ENCODE data around the gene CBFA2T2.
A peak's percentile ranks its signal among the peaks of the same experiment; 100 is the strongest.

Gene CBFA2T2

GRCh38 chr20:33656010-33656782 is 166.3 kb downstream of the CBFA2T2 start:
- no peak for DNase-seq

GRCh38 chr20:33656783-33657703 is 167.1 kb downstream of the CBFA2T2 start:
- no peak for DNase-seq

DNA sequence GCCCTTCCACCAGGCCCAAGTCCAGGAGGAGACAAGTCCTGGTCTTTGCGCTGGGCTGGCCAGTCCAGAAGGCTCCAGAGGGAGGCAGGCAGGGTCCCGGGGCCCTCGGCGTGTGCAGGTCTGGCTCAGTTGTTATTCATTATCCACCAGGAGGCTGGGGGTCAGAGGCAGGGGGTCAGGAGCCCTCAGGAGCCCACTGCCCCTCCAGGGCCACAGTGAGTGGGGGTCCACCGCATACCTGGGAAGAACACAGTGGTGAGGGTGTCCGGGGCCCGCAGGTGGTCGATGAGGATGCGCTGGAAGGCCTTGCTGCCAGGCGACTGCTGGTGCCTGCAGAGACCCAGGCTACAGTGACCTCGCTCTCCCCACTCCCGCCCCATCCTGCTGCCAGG is 167.8 kb downstream of the CBFA2T2 start:
- DNase-seq: no peak

- no peak for DNase-seq
These were observed 168.6 kb downstream of the CBFA2T2 start for GRCh38 chr20:33658510-33658909.

- no peak for DNase-seq
These were observed 169.0 kb downstream of the CBFA2T2 start for GRCh38 chr20:33658929-33659328.

DNA sequence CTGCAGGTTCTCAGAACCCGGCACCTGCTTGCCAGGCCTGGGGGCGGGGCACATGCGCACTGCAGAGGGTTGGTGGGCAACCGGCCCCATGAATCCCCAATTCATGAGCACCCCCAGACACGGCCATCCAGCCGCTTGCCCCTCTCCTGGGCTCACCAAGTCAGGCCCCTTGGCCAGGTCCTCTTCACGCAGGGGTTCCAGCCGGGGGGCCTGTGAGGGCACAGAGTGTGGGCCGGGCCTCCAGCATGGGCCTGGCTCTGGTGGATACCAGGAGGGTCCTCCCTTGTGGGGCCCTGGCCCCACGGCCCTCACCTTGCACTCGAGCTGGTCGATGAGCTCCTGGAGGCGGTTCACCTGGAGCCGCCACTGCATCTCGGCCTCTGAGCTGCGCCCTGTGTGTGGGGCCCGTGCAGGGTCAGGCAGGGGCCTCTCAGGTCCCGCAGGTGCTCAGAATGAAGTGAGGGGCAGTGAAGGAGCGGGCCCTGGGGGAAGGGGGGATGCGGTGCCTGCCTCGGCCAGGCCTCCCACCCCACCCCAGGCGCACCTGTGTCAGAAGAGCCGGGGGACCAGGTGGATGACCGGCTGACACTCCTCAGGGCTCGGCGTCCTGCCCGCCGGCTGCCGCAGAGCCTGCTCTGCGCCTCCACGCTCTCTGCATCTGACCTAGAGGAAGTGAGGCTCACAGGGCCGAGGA is 169.6 kb downstream of the CBFA2T2 start:
- DNase-seq: no peak

- DNase-seq: no peak
These were observed 170.3 kb downstream of the CBFA2T2 start for GRCh38 chr20:33660035-33660684.

DNA sequence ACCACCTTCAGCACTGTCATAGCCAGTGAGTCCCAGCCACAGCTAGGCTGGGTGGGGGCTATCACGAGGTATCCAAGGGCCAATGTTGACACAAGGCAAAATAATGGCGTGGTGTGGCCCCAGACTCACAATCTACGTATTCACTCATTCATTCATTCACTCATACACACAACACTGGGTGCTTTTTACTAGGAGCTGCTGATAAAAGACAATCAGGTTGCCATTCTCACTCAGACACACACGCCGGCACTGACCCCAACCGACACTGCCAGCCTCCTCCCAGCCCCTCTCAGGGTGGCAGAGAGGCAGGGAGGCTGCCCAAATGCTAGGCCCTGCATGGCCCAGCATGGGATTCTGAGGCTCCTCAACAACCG is 170.8 kb downstream of the CBFA2T2 start:
- no peak for DNase-seq

GRCh38 chr20:33662172-33662571 is 172.3 kb downstream of the CBFA2T2 start, which contains the start of gene C20orf144:
Gene C20orf144, plus strand, starts transcription at chr20:33662327. Its CDS starts 19 bp downstream, at chr20:33662346.
- no peak for DNase-seq

DNA sequence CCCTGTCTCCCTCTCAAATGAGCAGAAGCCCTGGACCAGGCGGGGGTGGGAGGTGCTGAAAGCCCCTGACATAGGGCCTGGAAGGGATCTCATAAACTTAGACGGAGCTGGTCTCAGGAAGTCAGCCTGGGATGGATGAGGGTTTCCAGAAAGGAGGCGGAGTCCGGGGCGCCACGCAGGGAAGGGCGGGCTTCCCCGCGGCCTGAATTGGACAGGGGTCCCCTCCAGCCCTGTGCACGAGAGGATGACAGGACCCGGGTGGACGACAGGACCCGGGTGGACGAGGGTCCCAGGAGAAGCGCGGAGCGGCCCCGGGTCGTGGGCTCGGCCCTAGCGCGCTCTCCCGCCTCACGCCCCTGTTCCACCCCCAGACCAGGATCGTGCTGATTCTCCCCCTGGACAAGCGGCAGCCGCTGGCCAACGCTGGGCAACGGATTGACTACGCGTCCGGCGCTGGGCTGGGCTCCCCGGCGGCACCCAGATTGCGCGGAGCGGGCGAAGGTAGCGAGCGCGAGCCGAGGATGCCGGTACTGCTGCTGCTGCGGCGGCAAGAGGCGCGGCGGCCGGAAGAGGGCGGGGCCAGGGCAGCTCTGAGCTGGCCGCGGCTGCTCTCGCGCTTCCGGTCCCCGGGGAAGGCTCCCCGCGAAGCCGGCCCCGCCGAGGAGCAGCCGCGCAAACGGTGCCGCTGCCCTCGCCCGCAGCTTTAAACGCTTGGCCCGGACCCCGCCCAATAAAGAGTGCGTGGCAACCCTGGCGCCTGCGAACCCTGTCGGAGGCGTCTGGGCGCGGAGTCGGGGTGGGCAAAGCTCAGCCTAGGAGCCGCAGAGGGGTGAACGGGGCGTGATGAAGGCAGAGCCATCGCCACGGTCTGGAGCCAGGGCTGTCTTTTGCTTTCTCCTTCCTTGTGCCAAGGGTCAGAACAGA is 173.5 kb downstream of the CBFA2T2 start:
- peak; percentile 87 to 92 for DNase-seq

DNA sequence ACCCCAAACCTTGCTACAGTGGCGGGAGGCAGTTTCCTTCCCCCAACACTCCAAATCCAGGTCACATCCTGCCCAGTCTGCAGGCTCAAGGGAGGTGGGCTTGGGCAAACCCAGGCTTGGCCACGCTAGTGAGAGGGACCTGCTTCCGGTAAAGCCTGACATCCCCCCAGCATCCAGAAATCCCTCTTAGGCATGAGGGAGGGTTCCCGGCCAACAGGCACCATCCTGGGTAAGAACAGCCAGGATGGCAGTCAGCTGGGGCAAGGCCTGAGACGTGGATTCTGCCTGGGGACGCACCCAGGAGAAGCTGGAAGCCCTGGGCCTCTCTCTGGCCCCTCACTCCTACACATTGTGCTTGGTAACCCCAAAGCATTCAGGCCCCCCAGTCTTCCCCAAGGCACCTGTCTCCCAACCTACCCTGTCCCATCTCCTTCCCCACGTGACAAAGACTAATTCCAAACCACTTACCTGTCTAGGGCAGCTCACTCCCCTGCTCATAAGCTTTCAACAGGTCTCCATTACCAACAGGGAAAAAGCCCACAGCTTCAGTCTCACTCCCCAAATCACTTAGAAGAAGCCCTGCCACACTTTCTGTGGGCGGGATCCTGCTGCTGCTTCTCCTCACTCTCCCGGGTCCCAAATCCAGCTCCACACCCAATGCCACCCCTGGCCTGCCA is 174.3 kb downstream of the CBFA2T2 start:
- no peak for DNase-seq

DNA sequence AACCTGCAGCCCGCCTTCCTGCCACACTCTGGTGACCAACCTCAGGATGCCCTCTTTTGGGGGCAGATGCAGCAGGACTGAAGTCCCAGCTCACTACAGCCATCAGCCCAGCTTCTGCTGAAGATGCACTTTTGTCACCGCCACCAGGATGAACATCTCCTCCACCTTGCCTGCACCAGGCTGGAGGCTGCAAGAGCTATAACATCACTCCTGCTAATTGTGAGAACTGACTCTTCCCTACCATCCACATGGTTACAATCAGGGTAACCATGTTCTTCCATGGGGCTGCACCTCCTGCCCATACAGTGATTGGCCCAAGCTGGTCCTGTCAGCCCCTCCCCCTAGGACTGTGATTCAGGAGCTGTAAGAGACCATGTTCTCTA is 174.9 kb downstream of the CBFA2T2 start:
- DNase-seq: peak in 1 of 2 experiments; percentile 63

GRCh38 chr20:33666293-33667244 is 176.7 kb downstream of the CBFA2T2 start, which contains the start of gene ACTL10:
Gene ACTL10, plus strand, starts transcription at chr20:33666943. Its CDS starts 555 bp downstream, at chr20:33667498.
- peak; percentile 96 to 99 for DNase-seq

DNA sequence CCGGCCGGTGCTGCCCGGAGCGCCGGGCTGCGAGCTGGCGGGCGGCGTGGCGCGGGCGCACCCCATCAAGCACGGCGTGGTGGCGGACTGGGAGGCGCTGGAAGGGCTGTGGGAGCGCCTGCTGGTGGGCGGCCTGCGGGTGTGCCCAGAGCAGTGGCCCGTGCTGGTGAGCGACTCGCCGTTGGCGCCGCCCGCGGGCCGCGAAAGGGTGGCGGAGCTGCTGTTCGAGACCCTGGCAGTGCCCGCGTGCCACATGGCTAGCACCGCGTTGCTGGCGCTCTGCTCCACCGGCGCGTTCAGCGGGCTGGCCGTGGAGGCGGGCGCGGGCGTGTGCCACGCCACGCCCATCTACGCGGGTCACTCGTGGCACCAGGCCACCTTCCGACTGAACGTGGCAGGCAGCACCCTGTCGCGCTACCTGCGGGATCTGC is 177.4 kb downstream of the CBFA2T2 start:
- DNase-seq: no peak

GRCh38 chr20:33667676-33668465 is 178.0 kb downstream of the CBFA2T2 start:
- peak; percentile 55 to 77 for DNase-seq

GRCh38 chr20:33668466-33669155 is 178.7 kb downstream of the CBFA2T2 start:
- no peak for DNase-seq

- no peak for DNase-seq
These were observed 179.3 kb downstream of the CBFA2T2 start for GRCh38 chr20:33669224-33669623.

All from SW 1271 (cell line).